Measurements from ENCODE around the gene IFNA16. TPM values are rescaled to one million over a fixed set of nuclear protein-coding genes. Genes with fewer than 3 reads are reported as not detected.
A peak's percentile ranks its signal among the peaks of the same experiment; 100 is the strongest.
"Not testable (repeated sequence)": the region's sequence is repeated elsewhere in the genome, so short reads cannot be mapped to it uniquely, and the experiment has no call there.

Gene IFNA16
- total RNA-seq, result not detected in 2 replicates

DNA sequence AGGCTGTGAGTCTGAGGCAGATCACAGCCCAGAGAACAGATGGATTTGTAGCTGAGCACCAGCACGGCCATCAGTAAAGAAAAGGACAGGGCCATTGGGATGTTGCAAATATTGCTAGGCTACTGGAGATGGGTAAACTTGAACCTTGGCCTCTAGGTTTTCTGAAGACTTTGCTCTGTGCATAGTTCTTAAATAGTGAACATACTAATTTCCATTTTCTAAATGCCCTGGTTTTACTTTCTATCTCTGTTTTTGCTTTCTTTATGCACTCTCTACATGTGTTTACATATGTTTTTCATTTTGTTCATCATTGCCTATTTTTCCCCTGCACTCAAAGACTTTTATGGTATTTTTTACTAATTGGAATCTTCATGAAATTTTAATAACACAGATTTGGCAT, at the start of gene IFNA16:
TSS of gene IFNA16 (minus strand) at position 101 of the 400 bp plus-strand sequence. CDS start at position 95, 6 bp downstream.
- not testable (repeated sequence) for H3K27me3 ChIP-seq (ENCODE audit: control insufficient read depth, insufficient read depth, low read length); H3K36me3 ChIP-seq (ENCODE audit: control insufficient read depth, insufficient read depth, low read length); H3K4me3 ChIP-seq (ENCODE audit: low read depth, low read length); DNase-seq (ENCODE audit: low read depth)

DNA sequence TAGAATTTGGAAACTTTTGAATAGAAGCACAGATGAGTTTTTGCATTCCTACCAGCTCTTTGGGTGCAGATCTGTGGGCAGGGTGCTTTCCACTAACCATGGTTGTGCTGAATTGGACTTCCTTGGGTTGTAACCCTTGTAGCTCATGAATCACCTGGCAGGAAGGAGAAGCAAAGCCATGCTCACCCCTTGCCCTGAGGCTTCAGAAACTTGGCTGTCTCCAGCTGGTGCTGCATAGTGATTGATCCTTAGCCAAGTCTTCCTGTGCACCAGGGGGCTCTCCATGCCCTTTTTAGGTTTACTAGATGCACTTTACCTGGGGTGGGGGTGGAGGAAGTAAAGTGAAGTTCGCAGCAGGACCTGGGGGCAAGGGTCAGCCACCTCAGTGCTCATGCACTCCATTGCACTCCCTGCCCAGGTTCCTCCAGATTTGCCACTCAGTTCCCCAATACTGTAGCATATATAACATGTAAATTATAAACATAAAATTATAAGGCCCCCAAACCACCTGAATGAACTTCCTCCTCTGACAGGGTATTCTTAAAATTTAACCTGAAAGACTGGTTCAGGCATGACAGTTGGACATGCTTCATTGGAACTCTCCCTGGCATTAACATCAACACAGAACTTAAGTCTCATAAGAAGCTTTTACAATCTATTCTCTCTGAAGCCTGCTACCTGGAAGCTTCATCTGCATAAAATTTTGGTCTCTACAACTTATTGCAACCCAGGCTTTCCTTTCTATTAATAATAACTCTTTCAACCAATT, 48.5 kb upstream of the IFNA16 start:
- Histone ChIP-seq H3K4me3 (ENCODE audit: low read depth, low read length) (no peak overlapping the region), H3K27me3 (ENCODE audit: control insufficient read depth, insufficient read depth, low read length) (peaks cover 4% of the 10 kb centered on the region), H3K36me3 (ENCODE audit: control insufficient read depth, insufficient read depth, low read length) (no peaks in the 10 kb centered on the region)
- no peak for DNase-seq (ENCODE audit: low read depth)
- TF ChIP-seq, protein P1, sequence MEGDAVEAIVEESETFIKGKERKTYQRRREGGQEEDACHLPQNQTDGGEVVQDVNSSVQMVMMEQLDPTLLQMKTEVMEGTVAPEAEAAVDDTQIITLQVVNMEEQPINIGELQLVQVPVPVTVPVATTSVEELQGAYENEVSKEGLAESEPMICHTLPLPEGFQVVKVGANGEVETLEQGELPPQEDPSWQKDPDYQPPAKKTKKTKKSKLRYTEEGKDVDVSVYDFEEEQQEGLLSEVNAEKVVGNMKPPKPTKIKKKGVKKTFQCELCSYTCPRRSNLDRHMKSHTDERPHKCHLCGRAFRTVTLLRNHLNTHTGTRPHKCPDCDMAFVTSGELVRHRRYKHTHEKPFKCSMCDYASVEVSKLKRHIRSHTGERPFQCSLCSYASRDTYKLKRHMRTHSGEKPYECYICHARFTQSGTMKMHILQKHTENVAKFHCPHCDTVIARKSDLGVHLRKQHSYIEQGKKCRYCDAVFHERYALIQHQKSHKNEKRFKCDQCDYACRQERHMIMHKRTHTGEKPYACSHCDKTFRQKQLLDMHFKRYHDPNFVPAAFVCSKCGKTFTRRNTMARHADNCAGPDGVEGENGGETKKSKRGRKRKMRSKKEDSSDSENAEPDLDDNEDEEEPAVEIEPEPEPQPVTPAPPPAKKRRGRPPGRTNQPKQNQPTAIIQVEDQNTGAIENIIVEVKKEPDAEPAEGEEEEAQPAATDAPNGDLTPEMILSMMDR (IDR thresholded peaks at IDR 0.05; ENCODE audit: insufficient read depth, low read length, poor library complexity, severe bottlenecking), result no peak

DNA sequence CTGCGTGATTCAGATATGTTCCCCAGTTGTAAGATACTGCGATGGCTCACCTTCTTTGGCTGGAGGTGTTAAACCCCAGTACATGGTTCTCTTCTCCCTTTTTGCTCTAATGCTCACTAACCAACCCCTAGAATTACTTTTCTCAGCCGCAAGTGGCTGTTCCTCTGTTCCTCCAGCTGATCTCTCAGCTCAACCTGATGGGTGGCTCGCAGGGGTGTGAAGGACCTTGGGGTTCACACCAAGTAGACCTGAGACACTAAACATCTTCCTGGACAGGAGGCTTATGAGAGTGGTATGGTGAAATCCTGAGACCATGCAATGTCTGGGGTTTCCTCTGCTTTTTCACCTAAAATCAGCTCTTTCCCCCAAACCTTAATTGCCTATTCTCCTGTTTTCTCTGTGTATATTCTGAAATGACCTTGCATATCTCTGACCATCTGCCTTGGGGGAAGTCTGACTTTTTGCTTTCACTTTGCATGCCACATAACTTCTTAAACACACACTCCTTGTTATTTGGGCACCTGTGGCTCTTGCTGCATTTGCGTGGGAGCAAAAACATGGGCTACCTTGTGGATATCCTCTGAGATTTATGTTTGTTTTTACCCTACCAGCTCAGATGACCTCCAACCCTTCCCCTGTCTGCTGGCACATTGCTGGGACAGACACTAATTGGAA, 38.6 kb upstream of the IFNA16 start:
- peaks cover 8% of the 10 kb centered on the region for H3K27me3 ChIP-seq (ENCODE audit: control insufficient read depth, insufficient read depth, low read length)

DNA sequence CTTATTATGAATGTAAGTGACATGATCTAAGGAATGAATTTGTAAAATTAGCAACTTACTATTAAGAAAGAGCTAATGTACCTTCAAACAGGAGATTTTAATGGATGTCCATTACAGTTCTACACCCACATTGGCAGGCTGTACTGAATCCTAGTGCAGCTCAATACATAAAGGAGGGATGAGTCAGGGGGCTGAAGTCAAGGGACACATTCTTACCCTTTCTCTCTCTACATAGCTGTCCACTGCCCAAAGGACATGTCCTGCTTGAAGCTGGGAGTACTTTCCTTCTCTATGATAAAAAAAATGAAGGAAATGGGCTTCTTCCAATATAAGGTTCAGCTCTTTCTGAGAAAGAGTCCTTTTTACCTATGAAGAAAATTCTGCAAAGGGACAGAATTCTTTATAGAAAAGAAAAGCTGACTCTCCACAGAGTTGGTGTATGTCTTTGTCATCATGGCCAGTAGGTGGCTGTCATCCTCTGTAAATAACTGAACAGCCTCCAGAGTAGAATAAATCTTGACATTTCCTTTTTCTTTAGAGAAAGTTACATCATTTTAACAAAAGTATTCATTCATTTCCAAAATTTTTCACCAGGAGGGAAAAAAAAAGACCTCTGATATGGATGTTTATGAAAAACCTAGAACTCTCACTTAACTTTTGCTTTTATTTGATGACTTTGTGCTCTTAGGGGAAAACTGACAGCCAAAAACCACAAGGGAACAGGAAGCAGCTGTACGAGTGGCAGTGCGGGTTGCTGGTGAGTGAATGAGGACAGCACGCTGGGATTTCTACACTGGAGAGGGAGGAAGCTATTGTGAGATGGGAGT, 35.8 kb upstream of the IFNA16 start:
- Histone ChIP-seq H3K36me3 (ENCODE audit: control insufficient read depth, insufficient read depth, low read length) (no peaks in the 10 kb centered on the region), H3K27me3 (ENCODE audit: control insufficient read depth, insufficient read depth, low read length) (peaks cover 8% of the 10 kb centered on the region), H3K4me3 (ENCODE audit: low read depth, low read length) (no peak overlapping the region)
- DNase-seq (ENCODE audit: low read depth), result no peak
- TF ChIP-seq, protein P1 (IDR thresholded peaks at IDR 0.05; ENCODE audit: insufficient read depth, low read length, poor library complexity, severe bottlenecking), result peak; percentile 57

More for the DNA sequence above, 38.6 kb upstream of the IFNA16 start:
- TF ChIP-seq, protein P1 (IDR thresholded peaks at IDR 0.05; ENCODE audit: insufficient read depth, low read length, poor library complexity, severe bottlenecking), result no peak
- Histone ChIP-seq H3K4me3 (ENCODE audit: low read depth, low read length) (no peak overlapping the region), H3K36me3 (ENCODE audit: control insufficient read depth, insufficient read depth, low read length) (no peaks in the 10 kb centered on the region)
- no peak for DNase-seq (ENCODE audit: low read depth)

DNA sequence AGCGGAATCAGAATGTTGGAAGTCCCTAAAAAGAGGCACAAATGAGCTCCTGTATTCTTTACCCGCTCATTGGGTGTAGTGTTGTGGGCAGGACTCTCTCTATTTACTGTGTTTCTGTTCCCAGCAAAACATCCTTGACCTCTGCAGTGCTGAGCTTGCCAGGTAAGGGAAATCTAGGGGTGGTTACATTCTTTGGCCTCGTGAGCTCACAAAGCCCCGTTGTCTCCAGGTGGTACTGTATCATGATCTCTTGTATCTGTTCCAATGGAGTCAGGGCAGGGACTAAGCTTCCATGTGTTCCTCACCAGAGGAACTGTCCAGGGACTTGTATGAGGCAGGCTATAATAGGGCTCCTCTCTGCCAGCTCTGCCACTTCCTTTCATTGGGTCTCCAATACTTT, 34.5 kb upstream of the IFNA16 start:
- Histone ChIP-seq H3K27me3 (ENCODE audit: control insufficient read depth, insufficient read depth, low read length) (peaks cover 8% of the 10 kb centered on the region), H3K36me3 (ENCODE audit: control insufficient read depth, insufficient read depth, low read length) (no peaks in the 10 kb centered on the region), H3K4me3 (ENCODE audit: low read depth, low read length) (no peak overlapping the region)
- TF ChIP-seq, protein P1 (IDR thresholded peaks at IDR 0.05; ENCODE audit: insufficient read depth, low read length, poor library complexity, severe bottlenecking), result no peak
- no peak for DNase-seq (ENCODE audit: low read depth)

DNA sequence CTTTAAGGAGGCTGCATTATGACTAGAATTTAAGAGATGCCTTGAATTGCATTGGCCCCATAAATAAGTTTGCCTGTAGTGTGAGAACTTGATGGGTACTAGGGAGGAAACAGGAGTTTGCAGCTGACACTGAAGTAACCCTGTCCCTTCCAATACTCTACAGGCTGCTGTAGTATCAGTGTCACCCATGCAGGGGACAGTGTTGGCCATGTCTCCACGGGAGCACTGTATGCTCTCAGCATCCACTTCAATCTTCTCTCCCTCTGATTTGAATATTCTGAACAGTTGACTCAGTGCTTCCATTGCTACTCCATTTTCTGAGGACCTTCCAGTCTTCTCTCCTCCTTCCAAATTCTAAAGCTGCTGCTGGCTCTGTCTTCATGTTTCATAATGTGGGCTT, 34.1 kb upstream of the IFNA16 start:
- peaks cover 8% of the 10 kb centered on the region for H3K27me3 ChIP-seq (ENCODE audit: control insufficient read depth, insufficient read depth, low read length)
- no peaks in the 10 kb centered on the region for H3K36me3 ChIP-seq (ENCODE audit: control insufficient read depth, insufficient read depth, low read length)
- TF ChIP-seq, protein P1 (IDR thresholded peaks at IDR 0.05; ENCODE audit: insufficient read depth, low read length, poor library complexity, severe bottlenecking), result no peak
- no peak overlapping the region for H3K4me3 ChIP-seq (ENCODE audit: low read depth, low read length)
- DNase-seq (ENCODE audit: low read depth), result no peak
